H1 (cell line): ENCODE measurements around the gene CCDC12. TPM values are rescaled to one million over a fixed set of nuclear protein-coding genes. Genes with fewer than 3 reads are reported as not detected.
A peak's percentile ranks its signal among the peaks of the same experiment; 100 is the strongest.

Source experiments
- CTCF ChIA-PET: fragments of 300-600 bp; sonication (Branson Sonifier 250); formaldehyde crosslinking; loops from one replicate; lab custom pipeline; 2021; ENCODE audit not compliant: partially characterized antibody; lab: Charles Lee
- POLR2A ChIA-PET: fragments of 300-600 bp; sonication (Branson Sonifier 250); formaldehyde crosslinking; loops from one replicate; lab custom pipeline; 2021; ENCODE audit warnings: inconsistent platforms; ENCODE audit not compliant: partially characterized antibody; lab: Charles Lee
- DNase-seq, 2 experiments: peaks; one replicate each; pipeline versions ENCODE4 v3.0.0 to v3.0.0-alpha.2; 2010 to 2022; ENCODE audit warnings: low spot score in 2 of 2, low read depth in 1 of 2, mixed read lengths in 1 of 2
- FAIRE-seq: peaks from 2 replicates; lab custom pipeline; 2011; peaks lifted over from hg19 to GRCh38; lab: Jason Lieb, UNC
- H2AFZ ChIP-seq: 2 replicates; pipeline ENCODE4 v1.8.1; 2012; ENCODE audit warnings: low read length, inconsistent platforms
- H2AK5ac ChIP-seq: 2 replicates; pipeline ENCODE4 v1.6.1; 2013; ENCODE audit warnings: low read depth, low read length
- H2BK120ac ChIP-seq: replicated peaks from 2 replicates; pipeline ENCODE3; 2013; ENCODE audit warnings: low read depth, low read length, inconsistent platforms
- H2BK12ac ChIP-seq: 2 replicates; pipeline ENCODE4 v1.6.1; 2013; ENCODE audit warnings: low read depth, low read length
- H2BK15ac ChIP-seq: 2 replicates; pipeline ENCODE4 v1.6.1; 2013; ENCODE audit warnings: low read length
- H2BK20ac ChIP-seq: 2 replicates; pipeline ENCODE4 v1.6.1; 2013; ENCODE audit warnings: low read length
- H2BK5ac ChIP-seq: 2 replicates; pipeline ENCODE4 v1.6.1; 2013; ENCODE audit warnings: low read depth, low read length
- H3K14ac ChIP-seq: 2 replicates; pipeline ENCODE4 v1.6.1; 2013; ENCODE audit warnings: inconsistent platforms; ENCODE audit not compliant: insufficient read length
- H3K18ac ChIP-seq: 2 replicates; pipeline ENCODE4 v1.6.1; 2013; ENCODE audit warnings: low read length; ENCODE audit errors: extremely low read depth
- H3K23ac ChIP-seq: 2 replicates; pipeline ENCODE4 v1.6.1; 2013; ENCODE audit warnings: inconsistent platforms; ENCODE audit not compliant: insufficient read length
- H3K23me2 ChIP-seq: 2 replicates; pipeline ENCODE4 v1.6.1; 2013; ENCODE audit warnings: low read depth, low read length
- H3K27ac ChIP-seq: 2 replicates; pipeline ENCODE4 v1.6.1; 2011; ENCODE audit warnings: low read depth, low read length, inconsistent platforms
- H3K27me3 ChIP-seq, 4 experiments: replicated peaks in 1 of 4; 1 replicate in 1 of 4; 2 replicates in 3 of 4; pipeline versions ENCODE4 v1.6.1 to v1.8.1; 2011 to 2013; ENCODE audit warnings: low read length in 3 of 4, mild to moderate bottlenecking in 3 of 4, inconsistent platforms in 2 of 4, mixed read lengths in 2 of 4, moderate library complexity in 1 of 4; ENCODE audit not compliant: control insufficient read depth in 3 of 4, insufficient read depth in 3 of 4; ENCODE audit errors: extremely low read depth in 1 of 4
- H3K36me3 ChIP-seq, 4 experiments: 2 replicates each; pipeline versions ENCODE4 v1.6.1 to v1.8.1; 2011 to 2013; ENCODE audit warnings: mild to moderate bottlenecking in 4 of 4, low read length in 3 of 4, moderate library complexity in 2 of 4, control low read depth in 1 of 4, inconsistent platforms in 1 of 4; ENCODE audit not compliant: insufficient read depth in 4 of 4, control insufficient read depth in 2 of 4
- H3K4ac ChIP-seq: replicated peaks from 2 replicates; pipeline ENCODE3; 2013; ENCODE audit warnings: low read length, low read depth, mixed read lengths, inconsistent platforms; ENCODE audit not compliant: insufficient read length
- H3K4me1 ChIP-seq, 4 experiments: replicated peaks in 1 of 4; 1 replicate in 1 of 4; 2 replicates in 3 of 4; pipeline versions ENCODE4 v1.6.1 to v1.8.1; 2011 to 2013; ENCODE audit warnings: low read length in 3 of 4, inconsistent platforms in 2 of 4, mixed read lengths in 1 of 4; ENCODE audit not compliant: insufficient read depth in 4 of 4, control insufficient read depth in 3 of 4
- H3K4me2 ChIP-seq, 2 experiments: 2 replicates each; pipeline versions ENCODE4 v1.6.1 to v1.8.1; 2011 to 2013; ENCODE audit warnings: low read depth in 2 of 2, low read length in 2 of 2, control low read depth in 1 of 2, inconsistent platforms in 1 of 2, mild to moderate bottlenecking in 1 of 2; ENCODE audit not compliant: insufficient read depth in 1 of 2
- H3K4me3 ChIP-seq, 4 experiments: fragments of 200-600, 300-600 bp in 1 of 4; sonication (generic), shearing (Covaris generic), sonication (Bioruptor Twin) in 1 of 4; 2 replicates each; pipeline versions ENCODE4 v1.5.1 to v1.8.1; 2011 to 2016; ENCODE audit warnings: low read length in 4 of 4, low read depth in 3 of 4, control low read depth in 2 of 4, inconsistent platforms in 2 of 4, mild to moderate bottlenecking in 2 of 4, mixed read lengths in 1 of 4, moderate library complexity in 1 of 4; ENCODE audit not compliant: insufficient read depth in 2 of 4; ENCODE audit errors: extremely low read depth in 1 of 4
- H3K56ac ChIP-seq: replicated peaks from 2 replicates; pipeline ENCODE3; 2013; ENCODE audit warnings: low read depth, mild to moderate bottlenecking, mixed read lengths, low read length, inconsistent platforms; ENCODE audit not compliant: insufficient read length
- H3K79me1 ChIP-seq: 2 replicates; pipeline ENCODE4 v1.6.1; 2013; ENCODE audit warnings: low read depth, low read length, control low read depth
- H3K79me2 ChIP-seq, 2 experiments: 2 replicates each; pipeline versions ENCODE4 v1.6.1 to v1.8.1; 2012 to 2013; ENCODE audit warnings: low read length in 2 of 2, mild to moderate bottlenecking in 2 of 2, inconsistent platforms in 1 of 2; ENCODE audit not compliant: insufficient read depth in 2 of 2, control insufficient read depth in 1 of 2
- H3K9ac ChIP-seq, 4 experiments: replicated peaks in 1 of 4; 1 replicate in 1 of 4; 2 replicates in 3 of 4; pipeline versions ENCODE4 v1.6.1 to v1.8.1; 2011 to 2013; ENCODE audit warnings: low read depth in 3 of 4, low read length in 3 of 4, control low read depth in 2 of 4, mild to moderate bottlenecking in 2 of 4, moderate library complexity in 2 of 4, inconsistent platforms in 1 of 4; ENCODE audit errors: extremely low read depth in 1 of 4
- H3K9me3 ChIP-seq, 2 experiments: 2 replicates each; pipeline versions ENCODE4 v1.6.1 to v1.8.1; 2012 to 2013; ENCODE audit warnings: mild to moderate bottlenecking in 2 of 2, moderate library complexity in 2 of 2, control low read depth in 1 of 2, inconsistent platforms in 1 of 2, low read depth in 1 of 2, low read length in 1 of 2, mixed read lengths in 1 of 2; ENCODE audit not compliant: insufficient read depth in 2 of 2
- H4K20me1 ChIP-seq, 2 experiments: replicated peaks in 1 of 2; 2 replicates each; pipeline versions ENCODE3 to v1.8.1; 2011 to 2013; ENCODE audit warnings: inconsistent platforms in 2 of 2, low read length in 2 of 2, mild to moderate bottlenecking in 1 of 2; ENCODE audit not compliant: insufficient read depth in 2 of 2, control insufficient read depth in 1 of 2
- H4K5ac ChIP-seq: 2 replicates; pipeline ENCODE4 v1.6.1; 2013; ENCODE audit warnings: low read length, low read depth, mixed read lengths, inconsistent platforms; ENCODE audit not compliant: insufficient read length
- H4K8ac ChIP-seq: 2 replicates; pipeline ENCODE4 v1.8.0; 2013; ENCODE audit warnings: mild to moderate bottlenecking, moderate library complexity, low read length, inconsistent platforms; ENCODE audit not compliant: insufficient read depth; ENCODE audit errors: extremely low read depth
- H4K91ac ChIP-seq: replicated peaks from 2 replicates; pipeline ENCODE3; 2013; ENCODE audit warnings: low read length, mixed read lengths, inconsistent platforms; ENCODE audit not compliant: insufficient read length
- BCL11A ChIP-seq, 2 experiments: IDR thresholded peaks; one replicate each; pipeline ENCODE4 v1.6.1; 2011; ENCODE audit warnings: low read depth in 2 of 2, low read length in 2 of 2, mild to moderate bottlenecking in 2 of 2
- CHD2 ChIP-seq: IDR thresholded peaks from 2 replicates; pipeline ENCODE4 v1.6.1; 2012; ENCODE audit warnings: low read length, improper control_type of control experiment
- CTBP2 ChIP-seq: IDR thresholded peaks from 2 replicates; pipeline ENCODE4 v1.7.0; 2011; ENCODE audit warnings: borderline replicate concordance, mild to moderate bottlenecking, moderate library complexity, mixed read lengths, low read length; ENCODE audit not compliant: insufficient read depth, insufficient read length
- EP300 ChIP-seq, 2 experiments: IDR thresholded peaks; 1 replicate in 1 of 2; 2 replicates in 1 of 2; pipeline ENCODE4 v1.6.1; 2011 to 2012; ENCODE audit warnings: low read depth in 2 of 2, low read length in 2 of 2, mild to moderate bottlenecking in 2 of 2, borderline replicate concordance in 1 of 2, inconsistent platforms in 1 of 2, moderate library complexity in 1 of 2
- GABPA ChIP-seq: IDR thresholded peaks from 2 replicates; pipeline ENCODE4 v1.6.1; 2011; ENCODE audit warnings: mild to moderate bottlenecking, low read length, moderate library complexity, borderline replicate concordance; ENCODE audit not compliant: insufficient read depth
- MAFK ChIP-seq: IDR thresholded peaks from 2 replicates; pipeline ENCODE4 v1.6.1; 2012; ENCODE audit warnings: low read depth, mild to moderate bottlenecking, improper control_type of control experiment, low read length
- RAD21 ChIP-seq, 2 experiments: IDR thresholded peaks in 1 of 2; conservative IDR thresholded peaks in 1 of 2; 2 replicates each; pipeline ENCODE4 v1.6.1; 2011; ENCODE audit warnings: low read depth in 2 of 2, low read length in 2 of 2, improper control_type of control experiment in 1 of 2, inconsistent platforms in 1 of 2, mild to moderate bottlenecking in 1 of 2, moderate library complexity in 1 of 2
- SP1 ChIP-seq: IDR thresholded peaks from 2 replicates; pipeline ENCODE4 v1.6.1; 2011; ENCODE audit warnings: low read depth, low read length
- WGBS, 2 experiments: shearing (Covaris generic) in 1 of 2; methylation state at CpG; one replicate each; pipeline versions ENCODE4 v1.1.6 to v1.1.7; 2013 to 2015; ENCODE audit warnings: low lambda C conversion rate in 2 of 2, mixed read lengths in 2 of 2, inconsistent platforms in 1 of 2, low coverage in 1 of 2, missing lambda C conversion rate in 1 of 2; ENCODE audit not compliant: insufficient replicate concordance in 2 of 2, insufficient coverage in 1 of 2, insufficient read length in 1 of 2; ENCODE audit errors: extremely low coverage in 1 of 2, missing lambda C conversion rate in 1 of 2; 5-methylcytosine and 5-hydroxymethylcytosine counted together
- polyA plus RNA-seq, 7 experiments: library from polyadenylated mRNA; depleted of rRNA in 3 of 7; stranded (reverse) in 5 of 7; unstranded in 2 of 7; fragments of >200 nt in 5 of 7; fragments of 200-250 nt in 2 of 7; gene quantifications; 1 replicate in 5 of 7; 2 replicates in 1 of 7; 4 replicates in 1 of 7; pipeline versions ENCODE4 v1.2.1 to v1.2.3, GENCODE V29; 2011 to 2013; ENCODE audit warnings: missing spikeins in 2 of 7, mixed read lengths in 2 of 7
- total RNA-seq: library from RNA; stranded (reverse); fragmentation: NEBNext Ultra II Directional; extraction: Animal tissue kit (Norgen Biotek cat#: 25700); gene quantifications from 2 replicates; pipeline ENCODE4 v1.2.1, GENCODE V29; 2021
- TF ChIP-seq, protein P1 (sequence below): IDR thresholded peaks from 2 replicates; pipeline ENCODE4 v1.6.1; 2012; ENCODE audit warnings: inconsistent platforms

The CCDC12 gene
- total and polyA plus RNA-seq, 2 of the 8 experiments (the other 6 are each of a cell fraction or from before 2014, with no cell fraction given): 29.5 to 41.3 TPM

DNA sequence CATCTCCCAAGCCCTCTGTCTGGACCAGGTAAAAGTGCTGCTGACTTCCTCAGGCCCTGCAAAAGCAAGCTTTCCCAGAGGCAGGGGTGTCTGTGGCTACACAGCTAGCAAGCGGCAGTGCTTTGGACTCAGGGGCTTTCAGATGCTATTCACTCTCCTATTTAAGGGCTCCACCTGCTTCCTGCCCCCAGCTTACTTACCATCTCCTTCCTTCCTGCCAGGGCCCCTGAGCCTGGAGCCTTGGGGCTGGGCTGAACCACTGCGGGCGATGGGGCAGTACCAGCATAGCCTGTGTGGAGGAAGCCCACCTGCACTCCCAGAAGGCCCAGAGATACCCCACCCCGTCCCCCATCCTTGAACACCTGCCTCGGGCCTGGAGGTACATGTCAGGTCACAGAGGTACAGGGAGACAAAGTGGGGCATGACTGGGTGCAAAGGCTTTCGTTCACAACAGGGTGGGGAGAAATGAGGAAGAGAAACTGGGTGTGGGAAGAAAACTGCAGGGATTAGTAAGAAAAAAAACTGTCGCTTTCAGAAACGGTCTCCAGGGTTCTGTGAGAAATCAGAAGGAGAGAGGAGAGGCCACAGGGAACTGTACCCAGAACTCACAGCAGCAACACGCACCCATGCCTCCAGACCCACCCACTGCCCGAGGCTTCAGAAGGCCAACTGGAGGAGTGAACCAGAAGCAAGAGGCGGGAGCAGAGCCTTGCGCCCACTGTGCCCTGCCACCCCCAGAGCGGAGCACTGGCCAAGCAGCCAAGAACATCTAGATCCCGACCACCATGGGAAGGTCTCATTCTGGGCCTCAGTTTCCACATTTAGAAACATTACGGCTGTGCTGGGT, 49.5 kb downstream of the CCDC12 start:
- 89% methylated on average over 15 of the region's 15 CpGs; no CpG with 5 or more reads in 1 of the 2 experiments for whole genome bisulfite sequencing, 2 experiments

More for the DNA sequence above, 49.5 kb downstream of the CCDC12 start:
- Histone ChIP-seq H3K4me3 (no peak overlapping the region), H2AFZ (no peak overlapping the region), H3K79me2 (peaks cover 0 to 24% of the 10 kb centered on the region in 2 experiments; a peak in 1 of 4 replicates), H3K36me3 (peaks cover 11 to 16% (median 13%) of the 10 kb centered on the region in 4 experiments), H3K56ac (no peak overlapping the region), H2AK5ac (no peak overlapping the region), H3K79me1 (peaks cover 16% of the 10 kb centered on the region), H3K27ac (0 out of 2 replicates have a peak overlapping the region, but pooled peaks have one; percentile 11), H2BK120ac (no peak overlapping the region), H2BK15ac (no peak overlapping the region), H3K4me2 (no peak overlapping the region), H2BK5ac (no peak overlapping the region), H4K91ac (no peak overlapping the region), H3K9ac (no peak overlapping the region), H3K14ac (no peak overlapping the region), H3K23me2 (no peaks in the 10 kb centered on the region), H3K4me1 (peaks cover 0 to 4% (median 0%) of the 10 kb centered on the region in 4 experiments; a peak in 1 of 7 replicates), H3K23ac (no peak overlapping the region), H3K9me3 (no peaks in the 10 kb centered on the region), H3K18ac (no peak overlapping the region), H2BK12ac (no peak overlapping the region), H4K20me1 (peaks cover 9 to 11% of the 10 kb centered on the region in 2 experiments), H4K8ac (peak overlapping the region; percentile 9; the same call in 1 of the 2 replicates), H3K27me3 (no peaks in the 10 kb centered on the region), H4K5ac (no peak overlapping the region), H2BK20ac (no peak overlapping the region), H3K4ac (no peak overlapping the region)
- ChIA-PET POLR2A (interaction anchor here (0.6 to 1.3 kb wide), 2 partner anchors 83 to 84 kb away, joined by 3 to 5 read pairs; no protein-coding TSS in a partner anchor), CTCF (interaction anchor here (0.9 to 9.9 kb wide), 4 partner anchors 32 to 73 kb away, joined by 3 to 104 read pairs (median 4); no protein-coding TSS in a partner anchor)
- no peak for FAIRE-seq
- no peak for DNase-seq
- TF ChIP-seq CHD2 (no peak), SP1 (no peak), CTBP2 (no peak), MAFK (no peak), RAD21 (IDR thresholded peaks at IDR 0.05 in 1 of 2, conservative IDR thresholded peaks at IDR 0.05 in 1 of 2; ENCODE audit: low read depth in 2 of 2, low read length in 2 of 2) (no peak), BCL11A (IDR thresholded peaks at IDR 0.05; ENCODE audit: low read depth in 2 of 2, low read length in 2 of 2) (no peak), GABPA (no peak), EP300 (IDR thresholded peaks at IDR 0.05; ENCODE audit: borderline replicate concordance in 1 of 2, low read depth in 2 of 2, low read length in 2 of 2) (no peak)
- TF ChIP-seq, protein P1, sequence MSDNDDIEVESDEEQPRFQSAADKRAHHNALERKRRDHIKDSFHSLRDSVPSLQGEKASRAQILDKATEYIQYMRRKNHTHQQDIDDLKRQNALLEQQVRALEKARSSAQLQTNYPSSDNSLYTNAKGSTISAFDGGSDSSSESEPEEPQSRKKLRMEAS: no peak
